Measurements from ENCODE around the gene LSM3.

DNA sequence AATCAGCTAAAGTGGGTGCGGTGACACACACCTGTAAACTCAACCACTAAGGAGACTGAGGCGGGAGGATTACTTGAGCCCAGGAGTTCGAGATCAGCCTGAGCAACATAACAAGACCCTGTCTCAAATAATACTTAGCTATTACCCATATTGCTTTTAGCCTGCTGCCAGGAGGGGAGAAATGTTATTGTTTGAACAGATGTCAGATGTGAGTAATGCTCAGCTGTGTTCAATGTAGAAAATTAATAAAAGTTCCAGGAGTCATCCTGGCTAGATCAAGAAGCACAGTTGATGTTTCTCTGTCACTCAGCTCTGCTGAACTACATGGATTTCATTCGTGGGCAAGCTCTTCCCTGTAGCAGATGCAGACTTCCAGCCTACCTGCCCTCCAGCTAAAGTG lies 22.2 kb downstream of the LSM3 start:
- TF ChIP-seq, protein P1, sequence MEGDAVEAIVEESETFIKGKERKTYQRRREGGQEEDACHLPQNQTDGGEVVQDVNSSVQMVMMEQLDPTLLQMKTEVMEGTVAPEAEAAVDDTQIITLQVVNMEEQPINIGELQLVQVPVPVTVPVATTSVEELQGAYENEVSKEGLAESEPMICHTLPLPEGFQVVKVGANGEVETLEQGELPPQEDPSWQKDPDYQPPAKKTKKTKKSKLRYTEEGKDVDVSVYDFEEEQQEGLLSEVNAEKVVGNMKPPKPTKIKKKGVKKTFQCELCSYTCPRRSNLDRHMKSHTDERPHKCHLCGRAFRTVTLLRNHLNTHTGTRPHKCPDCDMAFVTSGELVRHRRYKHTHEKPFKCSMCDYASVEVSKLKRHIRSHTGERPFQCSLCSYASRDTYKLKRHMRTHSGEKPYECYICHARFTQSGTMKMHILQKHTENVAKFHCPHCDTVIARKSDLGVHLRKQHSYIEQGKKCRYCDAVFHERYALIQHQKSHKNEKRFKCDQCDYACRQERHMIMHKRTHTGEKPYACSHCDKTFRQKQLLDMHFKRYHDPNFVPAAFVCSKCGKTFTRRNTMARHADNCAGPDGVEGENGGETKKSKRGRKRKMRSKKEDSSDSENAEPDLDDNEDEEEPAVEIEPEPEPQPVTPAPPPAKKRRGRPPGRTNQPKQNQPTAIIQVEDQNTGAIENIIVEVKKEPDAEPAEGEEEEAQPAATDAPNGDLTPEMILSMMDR (IDR thresholded peaks at IDR 0.05 in 2 of 3, conservative IDR thresholded peaks at IDR 0.05 in 1 of 3; ENCODE audit: insufficient read depth in 2 of 3, low read depth in 1 of 3, low read length in 3 of 3): no peak
- TF ChIP-seq, protein P2, sequence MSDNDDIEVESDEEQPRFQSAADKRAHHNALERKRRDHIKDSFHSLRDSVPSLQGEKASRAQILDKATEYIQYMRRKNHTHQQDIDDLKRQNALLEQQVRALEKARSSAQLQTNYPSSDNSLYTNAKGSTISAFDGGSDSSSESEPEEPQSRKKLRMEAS (CRISPR knock-in tag; IDR thresholded peaks at IDR 0.05): no peak
- TF ChIP-seq CHD4 (IDR thresholded peaks at IDR 0.05; ENCODE audit: insufficient read depth, insufficient replicate concordance, low read depth, low read length, poor library complexity, severe bottlenecking) (no peak), POLR2AphosphoS2 (IDR thresholded peaks at IDR 0.05; ENCODE audit: low read length) (no peak), MEF2A (IDR thresholded peaks at IDR 0.05; ENCODE audit: control insufficient read depth, low read depth, low read length) (no peak), HDAC6 (IDR thresholded peaks at IDR 0.05; ENCODE audit: low read depth, low read length) (no peak), NRF1 (conservative IDR thresholded peaks at IDR 0.05 in 1 of 2, IDR thresholded peaks at IDR 0.05 in 1 of 2) (no peak)
- TF ChIP-seq, protein P3, sequence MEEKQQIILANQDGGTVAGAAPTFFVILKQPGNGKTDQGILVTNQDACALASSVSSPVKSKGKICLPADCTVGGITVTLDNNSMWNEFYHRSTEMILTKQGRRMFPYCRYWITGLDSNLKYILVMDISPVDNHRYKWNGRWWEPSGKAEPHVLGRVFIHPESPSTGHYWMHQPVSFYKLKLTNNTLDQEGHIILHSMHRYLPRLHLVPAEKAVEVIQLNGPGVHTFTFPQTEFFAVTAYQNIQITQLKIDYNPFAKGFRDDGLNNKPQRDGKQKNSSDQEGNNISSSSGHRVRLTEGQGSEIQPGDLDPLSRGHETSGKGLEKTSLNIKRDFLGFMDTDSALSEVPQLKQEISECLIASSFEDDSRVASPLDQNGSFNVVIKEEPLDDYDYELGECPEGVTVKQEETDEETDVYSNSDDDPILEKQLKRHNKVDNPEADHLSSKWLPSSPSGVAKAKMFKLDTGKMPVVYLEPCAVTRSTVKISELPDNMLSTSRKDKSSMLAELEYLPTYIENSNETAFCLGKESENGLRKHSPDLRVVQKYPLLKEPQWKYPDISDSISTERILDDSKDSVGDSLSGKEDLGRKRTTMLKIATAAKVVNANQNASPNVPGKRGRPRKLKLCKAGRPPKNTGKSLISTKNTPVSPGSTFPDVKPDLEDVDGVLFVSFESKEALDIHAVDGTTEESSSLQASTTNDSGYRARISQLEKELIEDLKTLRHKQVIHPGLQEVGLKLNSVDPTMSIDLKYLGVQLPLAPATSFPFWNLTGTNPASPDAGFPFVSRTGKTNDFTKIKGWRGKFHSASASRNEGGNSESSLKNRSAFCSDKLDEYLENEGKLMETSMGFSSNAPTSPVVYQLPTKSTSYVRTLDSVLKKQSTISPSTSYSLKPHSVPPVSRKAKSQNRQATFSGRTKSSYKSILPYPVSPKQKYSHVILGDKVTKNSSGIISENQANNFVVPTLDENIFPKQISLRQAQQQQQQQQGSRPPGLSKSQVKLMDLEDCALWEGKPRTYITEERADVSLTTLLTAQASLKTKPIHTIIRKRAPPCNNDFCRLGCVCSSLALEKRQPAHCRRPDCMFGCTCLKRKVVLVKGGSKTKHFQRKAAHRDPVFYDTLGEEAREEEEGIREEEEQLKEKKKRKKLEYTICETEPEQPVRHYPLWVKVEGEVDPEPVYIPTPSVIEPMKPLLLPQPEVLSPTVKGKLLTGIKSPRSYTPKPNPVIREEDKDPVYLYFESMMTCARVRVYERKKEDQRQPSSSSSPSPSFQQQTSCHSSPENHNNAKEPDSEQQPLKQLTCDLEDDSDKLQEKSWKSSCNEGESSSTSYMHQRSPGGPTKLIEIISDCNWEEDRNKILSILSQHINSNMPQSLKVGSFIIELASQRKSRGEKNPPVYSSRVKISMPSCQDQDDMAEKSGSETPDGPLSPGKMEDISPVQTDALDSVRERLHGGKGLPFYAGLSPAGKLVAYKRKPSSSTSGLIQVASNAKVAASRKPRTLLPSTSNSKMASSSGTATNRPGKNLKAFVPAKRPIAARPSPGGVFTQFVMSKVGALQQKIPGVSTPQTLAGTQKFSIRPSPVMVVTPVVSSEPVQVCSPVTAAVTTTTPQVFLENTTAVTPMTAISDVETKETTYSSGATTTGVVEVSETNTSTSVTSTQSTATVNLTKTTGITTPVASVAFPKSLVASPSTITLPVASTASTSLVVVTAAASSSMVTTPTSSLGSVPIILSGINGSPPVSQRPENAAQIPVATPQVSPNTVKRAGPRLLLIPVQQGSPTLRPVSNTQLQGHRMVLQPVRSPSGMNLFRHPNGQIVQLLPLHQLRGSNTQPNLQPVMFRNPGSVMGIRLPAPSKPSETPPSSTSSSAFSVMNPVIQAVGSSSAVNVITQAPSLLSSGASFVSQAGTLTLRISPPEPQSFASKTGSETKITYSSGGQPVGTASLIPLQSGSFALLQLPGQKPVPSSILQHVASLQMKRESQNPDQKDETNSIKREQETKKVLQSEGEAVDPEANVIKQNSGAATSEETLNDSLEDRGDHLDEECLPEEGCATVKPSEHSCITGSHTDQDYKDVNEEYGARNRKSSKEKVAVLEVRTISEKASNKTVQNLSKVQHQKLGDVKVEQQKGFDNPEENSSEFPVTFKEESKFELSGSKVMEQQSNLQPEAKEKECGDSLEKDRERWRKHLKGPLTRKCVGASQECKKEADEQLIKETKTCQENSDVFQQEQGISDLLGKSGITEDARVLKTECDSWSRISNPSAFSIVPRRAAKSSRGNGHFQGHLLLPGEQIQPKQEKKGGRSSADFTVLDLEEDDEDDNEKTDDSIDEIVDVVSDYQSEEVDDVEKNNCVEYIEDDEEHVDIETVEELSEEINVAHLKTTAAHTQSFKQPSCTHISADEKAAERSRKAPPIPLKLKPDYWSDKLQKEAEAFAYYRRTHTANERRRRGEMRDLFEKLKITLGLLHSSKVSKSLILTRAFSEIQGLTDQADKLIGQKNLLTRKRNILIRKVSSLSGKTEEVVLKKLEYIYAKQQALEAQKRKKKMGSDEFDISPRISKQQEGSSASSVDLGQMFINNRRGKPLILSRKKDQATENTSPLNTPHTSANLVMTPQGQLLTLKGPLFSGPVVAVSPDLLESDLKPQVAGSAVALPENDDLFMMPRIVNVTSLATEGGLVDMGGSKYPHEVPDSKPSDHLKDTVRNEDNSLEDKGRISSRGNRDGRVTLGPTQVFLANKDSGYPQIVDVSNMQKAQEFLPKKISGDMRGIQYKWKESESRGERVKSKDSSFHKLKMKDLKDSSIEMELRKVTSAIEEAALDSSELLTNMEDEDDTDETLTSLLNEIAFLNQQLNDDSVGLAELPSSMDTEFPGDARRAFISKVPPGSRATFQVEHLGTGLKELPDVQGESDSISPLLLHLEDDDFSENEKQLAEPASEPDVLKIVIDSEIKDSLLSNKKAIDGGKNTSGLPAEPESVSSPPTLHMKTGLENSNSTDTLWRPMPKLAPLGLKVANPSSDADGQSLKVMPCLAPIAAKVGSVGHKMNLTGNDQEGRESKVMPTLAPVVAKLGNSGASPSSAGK (IDR thresholded peaks at IDR 0.05): no peak
- TF ChIP-seq, protein P4, sequence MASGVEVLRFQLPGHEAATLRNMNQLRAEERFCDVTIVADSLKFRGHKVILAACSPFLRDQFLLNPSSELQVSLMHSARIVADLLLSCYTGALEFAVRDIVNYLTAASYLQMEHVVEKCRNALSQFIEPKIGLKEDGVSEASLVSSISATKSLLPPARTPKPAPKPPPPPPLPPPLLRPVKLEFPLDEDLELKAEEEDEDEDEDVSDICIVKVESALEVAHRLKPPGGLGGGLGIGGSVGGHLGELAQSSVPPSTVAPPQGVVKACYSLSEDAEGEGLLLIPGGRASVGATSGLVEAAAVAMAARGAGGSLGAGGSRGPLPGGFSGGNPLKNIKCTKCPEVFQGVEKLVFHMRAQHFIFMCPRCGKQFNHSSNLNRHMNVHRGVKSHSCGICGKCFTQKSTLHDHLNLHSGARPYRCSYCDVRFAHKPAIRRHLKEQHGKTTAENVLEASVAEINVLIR (CRISPR knock-in tag; IDR thresholded peaks at IDR 0.05): no peak
- TF ChIP-seq, protein P5, sequence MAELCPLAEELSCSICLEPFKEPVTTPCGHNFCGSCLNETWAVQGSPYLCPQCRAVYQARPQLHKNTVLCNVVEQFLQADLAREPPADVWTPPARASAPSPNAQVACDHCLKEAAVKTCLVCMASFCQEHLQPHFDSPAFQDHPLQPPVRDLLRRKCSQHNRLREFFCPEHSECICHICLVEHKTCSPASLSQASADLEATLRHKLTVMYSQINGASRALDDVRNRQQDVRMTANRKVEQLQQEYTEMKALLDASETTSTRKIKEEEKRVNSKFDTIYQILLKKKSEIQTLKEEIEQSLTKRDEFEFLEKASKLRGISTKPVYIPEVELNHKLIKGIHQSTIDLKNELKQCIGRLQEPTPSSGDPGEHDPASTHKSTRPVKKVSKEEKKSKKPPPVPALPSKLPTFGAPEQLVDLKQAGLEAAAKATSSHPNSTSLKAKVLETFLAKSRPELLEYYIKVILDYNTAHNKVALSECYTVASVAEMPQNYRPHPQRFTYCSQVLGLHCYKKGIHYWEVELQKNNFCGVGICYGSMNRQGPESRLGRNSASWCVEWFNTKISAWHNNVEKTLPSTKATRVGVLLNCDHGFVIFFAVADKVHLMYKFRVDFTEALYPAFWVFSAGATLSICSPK (IDR thresholded peaks at IDR 0.05; ENCODE audit: borderline replicate concordance): no peak

All from K562 (cell line).